Colonic mucosa (tissue), 4 donors: ENCODE data around the gene MTA3. TPM values are rescaled to one million over a fixed set of nuclear protein-coding genes. Genes with fewer than 3 reads are reported as not detected.

Experiments used
- DNase-seq: peaks from one replicate; pipeline ENCODE4 v3.0.0-alpha.2; 2020
- H3K27ac ChIP-seq: fragments of 200-600 bp; one replicate; pipeline ENCODE4 v1.8.0; 2021
- H3K27me3 ChIP-seq: fragments of 200-600 bp; one replicate; pipeline ENCODE4 v1.8.0; 2021
- H3K36me3 ChIP-seq: fragments of 200-600 bp; one replicate; pipeline ENCODE4 v1.8.0; 2021
- H3K4me1 ChIP-seq: fragments of 200-600 bp; one replicate; pipeline ENCODE4 v1.8.0; 2021; ENCODE audit warnings: mild to moderate bottlenecking
- H3K4me3 ChIP-seq: fragments of 200-600 bp; one replicate; pipeline ENCODE4 v1.8.0; 2021
- H3K9ac ChIP-seq, 2 donors: one replicate each; pipeline ENCODE4 v1.7.0; 2013; ENCODE audit warnings: control low read depth in 2 of 2, low read depth in 2 of 2, low read length in 2 of 2
- H3K9me3 ChIP-seq: fragments of 200-600 bp; one replicate; pipeline ENCODE4 v1.8.0; 2021
- intact Hi-C: fragments of 100-400 bp; cut with DNase I; formaldehyde crosslinking; loops from one replicate; pipeline ENCODE4 v1.14.1; 2022
- total RNA-seq, 2 donors: library from RNA; stranded (reverse); fragmentation: NEBNext Ultra II Directional in 1 of 2; extraction: Animal tissue kit (Norgen Biotek cat#: 25700) in 1 of 2; gene quantifications; one replicate each; pipeline ENCODE4 v1.2.1, GENCODE V29; 2021
- TF ChIP-seq, protein P1 (sequence below): fragments of 200-600 bp; IDR thresholded peaks from one replicate; pipeline ENCODE4 v1.8.0; 2022; ENCODE audit warnings: antibody characterized with exemption, mild to moderate bottlenecking
- donor health status: healthy.
- donor health status: DM: no; HTN: no; CAD: no.
- donor health status: DM: no; HTN: no; CAD: no.

MTA3 gene
- total RNA-seq, 2 donors from 2014 or later: 41.4 to 46.2 TPM

DNA sequence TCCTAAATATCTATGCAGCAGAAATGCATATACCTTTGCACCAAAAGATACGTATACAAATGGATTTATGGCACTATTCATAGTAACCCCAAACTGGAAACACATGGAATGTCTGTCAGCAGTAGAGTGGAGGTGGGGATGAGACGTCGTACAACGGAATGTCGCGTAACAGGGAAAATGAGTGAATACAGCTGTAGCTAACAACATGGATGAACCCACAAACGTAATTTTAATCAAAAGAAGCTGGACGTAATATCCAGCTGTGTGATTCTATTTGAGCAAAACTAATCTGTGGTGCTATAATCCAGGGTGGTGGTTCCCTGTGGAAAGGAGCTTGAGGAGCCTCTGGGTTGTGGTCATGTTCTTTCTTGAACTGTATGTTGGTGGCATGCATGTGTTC lies 89.9 kb downstream of the MTA3 start:
- TF ChIP-seq, protein P1, sequence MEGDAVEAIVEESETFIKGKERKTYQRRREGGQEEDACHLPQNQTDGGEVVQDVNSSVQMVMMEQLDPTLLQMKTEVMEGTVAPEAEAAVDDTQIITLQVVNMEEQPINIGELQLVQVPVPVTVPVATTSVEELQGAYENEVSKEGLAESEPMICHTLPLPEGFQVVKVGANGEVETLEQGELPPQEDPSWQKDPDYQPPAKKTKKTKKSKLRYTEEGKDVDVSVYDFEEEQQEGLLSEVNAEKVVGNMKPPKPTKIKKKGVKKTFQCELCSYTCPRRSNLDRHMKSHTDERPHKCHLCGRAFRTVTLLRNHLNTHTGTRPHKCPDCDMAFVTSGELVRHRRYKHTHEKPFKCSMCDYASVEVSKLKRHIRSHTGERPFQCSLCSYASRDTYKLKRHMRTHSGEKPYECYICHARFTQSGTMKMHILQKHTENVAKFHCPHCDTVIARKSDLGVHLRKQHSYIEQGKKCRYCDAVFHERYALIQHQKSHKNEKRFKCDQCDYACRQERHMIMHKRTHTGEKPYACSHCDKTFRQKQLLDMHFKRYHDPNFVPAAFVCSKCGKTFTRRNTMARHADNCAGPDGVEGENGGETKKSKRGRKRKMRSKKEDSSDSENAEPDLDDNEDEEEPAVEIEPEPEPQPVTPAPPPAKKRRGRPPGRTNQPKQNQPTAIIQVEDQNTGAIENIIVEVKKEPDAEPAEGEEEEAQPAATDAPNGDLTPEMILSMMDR: no peak
- intact Hi-C loops: no loop called here
- Histone ChIP-seq H3K27me3 (no peaks in the 10 kb centered on the region), H3K27ac (no peak overlapping the region), H3K4me1 (no peaks in the 10 kb centered on the region), H3K36me3 (no peaks in the 10 kb centered on the region), H3K4me3 (no peak overlapping the region), H3K9me3 (no peaks in the 10 kb centered on the region), H3K9ac (no peak overlapping the region)
- DNase-seq: no peak

DNA sequence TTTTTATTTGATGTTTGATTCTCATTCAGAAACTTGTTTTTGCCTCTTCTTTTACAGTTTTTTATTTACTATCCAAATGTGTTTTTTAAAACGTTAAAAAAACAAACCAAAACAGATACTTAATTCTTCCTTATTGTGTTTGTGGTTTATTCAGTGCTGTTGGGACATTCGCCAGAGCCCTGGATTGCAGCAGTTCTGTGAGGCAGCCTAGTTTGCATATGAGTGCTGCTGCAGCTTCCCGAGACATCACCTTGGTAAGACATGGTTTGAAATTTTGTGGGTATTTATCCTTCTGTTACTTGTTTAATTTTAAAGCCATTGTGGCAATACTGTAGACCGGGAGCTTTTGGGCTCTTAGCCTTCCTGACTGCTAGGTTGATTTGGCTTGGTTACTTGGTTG lies 91.2 kb downstream of the MTA3 start:
- Histone ChIP-seq H3K27ac (no peak overlapping the region), H3K4me1 (no peaks in the 10 kb centered on the region), H3K4me3 (no peak overlapping the region), H3K27me3 (no peaks in the 10 kb centered on the region), H3K36me3 (no peaks in the 10 kb centered on the region), H3K9ac (no peak overlapping the region), H3K9me3 (no peaks in the 10 kb centered on the region)
- DNase-seq: no peak
- intact Hi-C loops: loop anchor here (5.0 kb wide), 1 partner anchor 147 kb away; no protein-coding TSS in a partner anchor
- TF ChIP-seq, protein P1: no peak

DNA sequence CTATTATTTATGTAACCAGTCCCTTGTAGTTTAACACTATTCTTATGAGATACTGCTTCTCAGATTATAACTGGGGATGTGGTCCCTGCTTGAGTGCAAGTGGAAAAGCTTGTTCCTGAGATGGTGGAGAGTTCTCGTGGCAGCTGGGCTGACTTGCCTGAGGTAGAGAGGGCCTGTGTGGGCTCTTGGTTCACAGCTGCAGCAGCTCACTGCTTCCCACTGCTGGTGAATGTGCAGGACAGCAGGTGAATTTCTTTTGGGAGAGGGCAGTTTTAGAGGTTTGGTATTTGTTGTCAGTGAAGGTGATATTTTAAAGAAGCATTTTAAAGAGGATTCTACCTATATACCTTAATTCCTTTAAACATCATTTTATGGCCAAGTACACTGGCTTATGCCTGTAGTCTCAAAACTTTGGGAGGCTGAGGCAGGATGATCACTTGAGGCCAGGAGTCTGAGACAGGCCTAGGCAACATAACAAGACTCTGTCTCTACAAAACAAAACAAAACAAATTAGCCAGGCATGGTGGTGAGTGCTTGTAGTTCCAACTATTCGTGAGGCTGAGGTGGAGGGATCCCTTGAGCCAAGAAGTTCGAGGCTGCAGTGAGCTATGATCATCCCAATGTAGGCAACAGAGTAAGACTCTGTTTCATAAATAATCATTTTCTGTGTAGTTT lies 94.8 kb downstream of the MTA3 start:
- no peak overlapping the region for H3K9ac ChIP-seq
- no peak overlapping the region for H3K4me3 ChIP-seq
- intact Hi-C loops: loop anchor here (5.0 kb wide), 1 partner anchor 151 kb away; no protein-coding TSS in a partner anchor
- H3K4me1 ChIP-seq: no peaks in the 10 kb centered on the region
- no peak overlapping the region for H3K27ac ChIP-seq
- H3K9me3 ChIP-seq: no peaks in the 10 kb centered on the region
- TF ChIP-seq, protein P1: peak; percentile 97
- DNase-seq: peak; percentile 52
- H3K36me3 ChIP-seq: no peaks in the 10 kb centered on the region
- no peaks in the 10 kb centered on the region for H3K27me3 ChIP-seq

DNA sequence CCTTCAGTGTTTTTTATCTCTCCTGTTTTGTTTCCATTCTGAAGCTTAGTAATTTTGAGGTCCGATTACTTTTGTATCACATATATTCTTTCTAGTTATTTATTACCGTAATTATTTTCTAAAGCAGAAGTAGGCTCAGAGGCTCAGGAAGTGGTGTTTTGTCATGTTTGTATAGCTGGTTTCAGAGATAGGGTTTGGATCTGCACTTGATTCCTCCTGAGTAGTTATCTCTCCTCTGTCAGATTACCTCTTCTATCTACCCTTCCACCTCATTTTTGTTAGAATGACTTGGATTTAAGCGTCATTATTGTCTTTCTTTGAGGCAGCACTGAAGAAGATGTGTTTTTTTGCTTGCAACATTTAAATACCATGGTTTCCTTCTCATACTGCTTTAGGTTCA lies 95.4 kb downstream of the MTA3 start:
- H3K27me3 ChIP-seq: no peaks in the 10 kb centered on the region
- intact Hi-C loops: loop anchor here (5.0 kb wide), 1 partner anchor 152 kb away; no protein-coding TSS in a partner anchor

DNA sequence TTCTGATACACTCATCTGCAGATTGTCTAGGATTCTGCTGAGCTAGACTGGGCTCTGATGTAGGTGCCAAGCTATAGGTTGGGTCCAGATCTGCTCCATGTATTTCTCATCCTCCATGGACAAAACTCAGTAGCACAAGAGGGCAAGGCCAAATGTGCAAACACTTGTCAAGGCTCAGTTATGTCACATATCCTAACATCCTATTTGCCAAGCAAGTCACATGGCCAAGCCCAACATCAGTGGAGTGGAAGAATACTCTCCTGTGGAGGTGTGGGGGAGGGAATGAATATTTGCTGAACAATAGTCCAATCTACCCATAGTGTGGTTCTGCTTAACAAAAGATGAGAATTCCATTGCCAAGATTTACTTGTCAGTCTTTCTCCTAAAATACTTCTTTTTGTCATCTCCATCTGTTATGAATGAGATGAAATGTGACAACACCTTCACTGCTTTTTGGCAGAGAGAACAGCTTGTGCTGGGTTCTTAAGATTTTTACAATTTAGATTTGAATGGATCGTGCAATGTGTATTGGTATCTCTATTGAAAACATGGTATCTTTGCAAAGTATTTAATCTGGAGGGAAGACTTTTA lies 105.7 kb downstream of the MTA3 start:
- Histone ChIP-seq H3K27ac (no peak overlapping the region), H3K9ac (no peak overlapping the region), H3K4me1 (no peaks in the 10 kb centered on the region), H3K27me3 (no peaks in the 10 kb centered on the region), H3K9me3 (no peaks in the 10 kb centered on the region), H3K36me3 (no peaks in the 10 kb centered on the region), H3K4me3 (no peak overlapping the region)
- no peak for DNase-seq
- TF ChIP-seq, protein P1: no peak
- intact Hi-C loops: no loop called here

More for the DNA sequence above, 95.4 kb downstream of the MTA3 start:
- DNase-seq: no peak
- H3K4me1 ChIP-seq: no peaks in the 10 kb centered on the region
- no peak overlapping the region for H3K4me3 ChIP-seq
- TF ChIP-seq, protein P1: no peak
- H3K9me3 ChIP-seq: no peaks in the 10 kb centered on the region
- no peak overlapping the region for H3K9ac ChIP-seq
- no peaks in the 10 kb centered on the region for H3K36me3 ChIP-seq
- no peak overlapping the region for H3K27ac ChIP-seq
